RCC 7860 (cell line): ENCODE measurements around the gene GRIN2A.

Experiments
- DNase-seq: peaks from one replicate; pipeline ENCODE4 v3.0.0-alpha.2; 2015; ENCODE audit warnings: low spot score
- FAIRE-seq: peaks from 2 replicates; lab custom pipeline; 2012; peaks lifted over from hg19 to GRCh38; lab: Jason Lieb, UNC

Gene GRIN2A

GRCh38 chr16:9837481-9837880 is 344.7 kb downstream of the GRIN2A start:
- FAIRE-seq: no peak
- DNase-seq: no peak

GRCh38 chr16:9836118-9836736 is 346.0 kb downstream of the GRIN2A start:
- FAIRE-seq: no peak
- no peak for DNase-seq

- no peak for DNase-seq
- no peak for FAIRE-seq
Measured at GRCh38 chr16:9827062-9827752, 355.0 kb downstream of the GRIN2A start.

GRCh38 chr16:9826656-9827055 is 355.6 kb downstream of the GRIN2A start:
- FAIRE-seq (no peak), DNase-seq (no peak)

GRCh38 chr16:9824200-9825068 is 357.8 kb downstream of the GRIN2A start:
- FAIRE-seq: no peak
- no peak for DNase-seq

- DNase-seq: no peak
- no peak for FAIRE-seq
Measured at GRCh38 chr16:9823510-9823909, 358.7 kb downstream of the GRIN2A start.

- no peak for DNase-seq
- no peak for FAIRE-seq
Measured at GRCh38 chr16:9821970-9822369, 360.3 kb downstream of the GRIN2A start.

GRCh38 chr16:9821331-9821730 is 360.9 kb downstream of the GRIN2A start:
- DNase-seq (no peak), FAIRE-seq (no peak)

- FAIRE-seq: no peak
- no peak for DNase-seq
Measured at GRCh38 chr16:9820476-9821246, 361.6 kb downstream of the GRIN2A start.

GRCh38 chr16:9818702-9819101 is 363.5 kb downstream of the GRIN2A start:
- FAIRE-seq: no peak

GRCh38 chr16:9817586-9817985 is 364.6 kb downstream of the GRIN2A start:
- FAIRE-seq: no peak
- DNase-seq: no peak

More at GRCh38 chr16:9818702-9819101, 363.5 kb downstream of the GRIN2A start:
- no peak for DNase-seq

- no peak for FAIRE-seq
Measured at GRCh38 chr16:9816644-9817043, 365.6 kb downstream of the GRIN2A start.

GRCh38 chr16:9813665-9814064 is 368.6 kb downstream of the GRIN2A start:
- FAIRE-seq (no peak), DNase-seq (no peak)

More at GRCh38 chr16:9816644-9817043, 365.6 kb downstream of the GRIN2A start:
- no peak for DNase-seq

GRCh38 chr16:9808210-9808609 is 374.0 kb downstream of the GRIN2A start:
- FAIRE-seq: no peak
- DNase-seq: no peak

GRCh38 chr16:9807302-9807701 is 374.9 kb downstream of the GRIN2A start:
- DNase-seq (no peak), FAIRE-seq (no peak)

GRCh38 chr16:9805109-9805508 is 377.1 kb downstream of the GRIN2A start:
- DNase-seq (no peak), FAIRE-seq (no peak)

GRCh38 chr16:9802160-9802559 is 380.1 kb downstream of the GRIN2A start:
- FAIRE-seq: no peak

GRCh38 chr16:9801651-9802050 is 380.6 kb downstream of the GRIN2A start:
- DNase-seq (no peak), FAIRE-seq (no peak)

More at GRCh38 chr16:9802160-9802559, 380.1 kb downstream of the GRIN2A start:
- DNase-seq: no peak

GRCh38 chr16:9800186-9800738 is 382.0 kb downstream of the GRIN2A start:
- DNase-seq (no peak), FAIRE-seq (no peak)

GRCh38 chr16:9798952-9799580 is 383.2 kb downstream of the GRIN2A start:
- no peak for FAIRE-seq
- no peak for DNase-seq
